Epithelial cell of proximal tubule (primary cell): ENCODE data around the gene DGCR2. TPM values are rescaled to one million over a fixed set of nuclear protein-coding genes. Genes with fewer than 3 reads are reported as not detected.
A peak's percentile ranks its signal among the peaks of the same experiment; 100 is the strongest.

Source experiments
- DNase-seq: peaks from one replicate; pipeline ENCODE4 v3.0.0-alpha.2; 2011; ENCODE audit warnings: low read depth
- H3K4me3 ChIP-seq: 2 replicates; pipeline ENCODE4 v1.5.1; 2011; ENCODE audit warnings: low read depth, mild to moderate bottlenecking, low read length
- CTCF ChIP-seq: conservative IDR thresholded peaks from 2 replicates; pipeline ENCODE4 v1.5.1; 2012; ENCODE audit warnings: low read depth, mild to moderate bottlenecking, low read length
- total RNA-seq: library from RNA; depleted of rRNA; stranded (reverse); fragments of >200 nt; gene quantifications from 2 replicates; pipeline ENCODE4 v1.2.3, GENCODE V29; 2015

The DGCR2 gene, protein sequence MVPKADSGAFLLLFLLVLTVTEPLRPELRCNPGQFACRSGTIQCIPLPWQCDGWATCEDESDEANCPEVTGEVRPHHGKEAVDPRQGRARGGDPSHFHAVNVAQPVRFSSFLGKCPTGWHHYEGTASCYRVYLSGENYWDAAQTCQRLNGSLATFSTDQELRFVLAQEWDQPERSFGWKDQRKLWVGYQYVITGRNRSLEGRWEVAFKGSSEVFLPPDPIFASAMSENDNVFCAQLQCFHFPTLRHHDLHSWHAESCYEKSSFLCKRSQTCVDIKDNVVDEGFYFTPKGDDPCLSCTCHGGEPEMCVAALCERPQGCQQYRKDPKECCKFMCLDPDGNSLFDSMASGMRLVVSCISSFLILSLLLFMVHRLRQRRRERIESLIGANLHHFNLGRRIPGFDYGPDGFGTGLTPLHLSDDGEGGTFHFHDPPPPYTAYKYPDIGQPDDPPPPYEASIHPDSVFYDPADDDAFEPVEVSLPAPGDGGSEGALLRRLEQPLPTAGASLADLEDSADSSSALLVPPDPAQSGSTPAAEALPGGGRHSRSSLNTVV
- total RNA-seq: 44.8 and 51.7 TPM in 2 replicates

- TF ChIP-seq CTCF: no peak
- DNase-seq: peak; percentile 46
- H3K4me3 ChIP-seq: peak within 1 kb of the TSS; percentile 88
Observed at GRCh38 chr22:19122143-19122751, at the start of gene DGCR2. TSS of gene DGCR2 (minus strand) at chr22:19122412. CDS start at chr22:19122206, 206 bp downstream.

- peak overlapping the region; percentile 42 for H3K4me3 ChIP-seq
- DNase-seq: no peak
- TF ChIP-seq CTCF: no peak
Observed at GRCh38 chr22:19169947-19170318, 47.7 kb upstream of the DGCR2 start.

DNA sequence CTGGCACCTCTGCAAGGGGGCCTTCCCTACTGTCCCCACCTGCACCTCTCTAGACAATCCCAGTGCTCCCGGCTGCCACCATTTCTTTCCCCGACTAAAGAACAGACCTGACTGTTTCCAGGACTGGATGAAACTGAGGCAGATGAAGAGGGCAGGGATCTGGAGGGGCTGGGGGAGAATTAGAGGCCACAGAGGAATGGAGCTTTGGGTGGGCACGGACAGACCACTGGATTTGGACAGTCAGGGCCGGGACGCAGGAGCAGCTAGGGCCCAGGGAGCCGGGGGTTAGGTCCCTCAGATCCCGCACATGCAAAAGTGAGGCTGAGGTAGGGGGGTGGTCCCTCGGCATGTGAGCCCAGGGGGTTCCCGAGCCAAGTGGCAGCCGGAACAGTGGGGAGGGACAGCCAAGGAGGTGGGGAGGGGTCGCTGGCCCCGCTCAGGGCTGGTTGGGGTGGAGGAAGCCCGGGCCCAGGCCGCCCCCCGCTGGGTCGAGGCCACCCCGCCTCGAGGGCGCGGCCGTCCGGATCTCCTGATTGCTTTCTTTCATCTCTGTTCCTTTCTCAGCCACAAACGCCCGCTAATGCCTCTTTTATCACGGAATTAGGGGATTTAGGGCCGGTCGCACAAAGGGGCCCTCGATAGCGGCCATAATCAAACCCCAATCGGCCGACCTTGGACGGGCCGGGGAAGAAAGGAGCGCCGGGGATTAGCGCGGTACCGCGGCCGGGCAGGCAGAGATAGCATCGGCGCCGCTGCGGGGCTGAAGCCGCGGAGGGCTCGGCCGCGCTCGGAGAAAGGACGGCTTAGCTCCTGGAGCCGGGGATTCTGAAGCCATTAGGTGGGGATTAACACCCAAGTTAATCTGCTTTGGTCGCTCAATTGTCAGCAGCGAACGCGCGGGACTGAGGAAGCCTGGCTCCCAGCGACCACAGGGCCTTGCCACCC, 47.1 kb upstream of the DGCR2 start:
- peak overlapping the region; percentile 42 for H3K4me3 ChIP-seq
- DNase-seq: no peak
- TF ChIP-seq CTCF: no peak

- H3K4me3 ChIP-seq: no peak overlapping the region
- no peak for DNase-seq
- no peak for TF ChIP-seq CTCF
Observed at GRCh38 chr22:19168088-19168890, 46.1 kb upstream of the DGCR2 start.

- DNase-seq: no peak
- no peak for TF ChIP-seq CTCF
- H3K4me3 ChIP-seq: no peak overlapping the region
Observed at GRCh38 chr22:19167106-19167869, 45.1 kb upstream of the DGCR2 start.
